Vagina (tissue), 2 donors: ENCODE results near the gene OR4N2. TPM values are rescaled to one million over a fixed set of nuclear protein-coding genes. Genes with fewer than 3 reads are reported as not detected.
"Not testable (repeated sequence)": the region's sequence is repeated elsewhere in the genome, so short reads cannot be mapped to it uniquely, and the experiment has no call there.

Experiments used
- DNase-seq, 2 donors: peaks; one replicate each; pipeline ENCODE4 v3.0.0-alpha.2; 2017; ENCODE audit errors: extremely low spot score in 2 of 2
- H3K27ac ChIP-seq: fragments of 200-600 bp; sonication (generic); one replicate; pipeline ENCODE4 v1.5.1; 2019
- H3K27me3 ChIP-seq: fragments of 200-600 bp; sonication (generic); one replicate; pipeline ENCODE4 v1.5.1; 2019
- H3K36me3 ChIP-seq, 2 donors: fragments of 200-600 bp; sonication (generic); one replicate each; pipeline ENCODE4 v1.5.1; 2017 to 2019
- H3K4me1 ChIP-seq: fragments of 200-600 bp; sonication (generic); one replicate; pipeline ENCODE4 v1.5.1; 2019
- H3K4me3 ChIP-seq, 2 donors: fragments of 200-600 bp; sonication (generic); 1 replicate in 1 of 2; 2 replicates in 1 of 2; pipeline ENCODE4 v1.5.1; 2016 to 2019
- H3K9me3 ChIP-seq: fragments of 200-600 bp; sonication (generic); one replicate; pipeline ENCODE4 v1.5.1; 2019
- POLR2A ChIP-seq, 2 donors: fragments of 450-650 bp; IDR thresholded peaks; one replicate each; pipeline ENCODE4 v1.6.1; 2017; ENCODE audit warnings: antibody characterized with exemption in 2 of 2, mild to moderate bottlenecking in 2 of 2, moderate library complexity in 2 of 2
- POLR2AphosphoS5 ChIP-seq, 2 donors: sonication (generic); formaldehyde crosslinking; IDR thresholded peaks; one replicate each; pipeline ENCODE4 v1.9.0; 2017; ENCODE audit warnings: antibody characterized with exemption in 2 of 2, mild to moderate bottlenecking in 2 of 2, low read depth in 1 of 2; ENCODE audit not compliant: insufficient read depth in 1 of 2
- intact Hi-C: fragments of 100-400 bp; cut with DNase I; formaldehyde crosslinking; loops from one replicate; pipeline ENCODE4 v1.15.1; 2023
- total RNA-seq: library from RNA; depleted of rRNA; stranded (reverse); fragments of >200 nt; gene quantifications from one replicate; pipeline ENCODE4 v1.2.3, GENCODE V29; 2016
- TF ChIP-seq, protein P1 (sequence below), 3 experiments: fragments of 450-650 bp in 2 of 3; fragments of 200-600 bp in 1 of 3; sonication (generic) in 1 of 3; IDR thresholded peaks; one replicate each; pipeline ENCODE4 v1.5.1; 2017 to 2019; ENCODE audit warnings: antibody characterized with exemption in 3 of 3, mild to moderate bottlenecking in 2 of 3, moderate library complexity in 2 of 3

The OR4N2 gene, protein sequence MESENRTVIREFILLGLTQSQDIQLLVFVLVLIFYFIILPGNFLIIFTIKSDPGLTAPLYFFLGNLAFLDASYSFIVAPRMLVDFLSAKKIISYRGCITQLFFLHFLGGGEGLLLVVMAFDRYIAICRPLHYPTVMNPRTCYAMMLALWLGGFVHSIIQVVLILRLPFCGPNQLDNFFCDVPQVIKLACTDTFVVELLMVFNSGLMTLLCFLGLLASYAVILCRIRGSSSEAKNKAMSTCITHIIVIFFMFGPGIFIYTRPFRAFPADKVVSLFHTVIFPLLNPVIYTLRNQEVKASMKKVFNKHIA
- total RNA-seq = not detected

DNA sequence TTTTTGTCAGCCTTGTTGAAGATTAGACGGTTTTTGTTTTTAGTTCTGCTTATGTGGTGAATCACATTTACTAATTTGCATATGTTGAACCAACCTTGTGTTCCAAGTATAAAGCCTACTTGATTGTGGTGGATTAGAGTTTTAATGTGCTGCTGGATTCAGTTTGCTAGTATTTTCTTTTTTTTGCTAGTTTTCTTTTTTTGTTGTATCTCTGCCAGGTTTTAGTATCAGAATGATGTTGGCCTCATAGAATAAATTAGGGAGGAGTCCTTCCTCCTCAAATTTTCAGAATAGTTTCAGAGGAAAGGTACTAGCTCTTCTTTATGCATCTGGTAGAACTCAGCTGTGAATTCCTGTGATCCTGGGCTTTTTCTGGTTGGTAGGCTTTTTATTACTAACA, at the start of gene OR4N2:
Gene OR4N2, plus strand, starts transcription at position 301 of the 400 bp plus-strand sequence. CDS start 23,679 bp downstream, outside the sequence.
- H3K36me3 ChIP-seq, H3K4me1 ChIP-seq, H3K9me3 ChIP-seq, H3K27me3 ChIP-seq, intact Hi-C loops, DNase-seq, H3K4me3 ChIP-seq, H3K27ac ChIP-seq: not testable (repeated sequence)

DNA sequence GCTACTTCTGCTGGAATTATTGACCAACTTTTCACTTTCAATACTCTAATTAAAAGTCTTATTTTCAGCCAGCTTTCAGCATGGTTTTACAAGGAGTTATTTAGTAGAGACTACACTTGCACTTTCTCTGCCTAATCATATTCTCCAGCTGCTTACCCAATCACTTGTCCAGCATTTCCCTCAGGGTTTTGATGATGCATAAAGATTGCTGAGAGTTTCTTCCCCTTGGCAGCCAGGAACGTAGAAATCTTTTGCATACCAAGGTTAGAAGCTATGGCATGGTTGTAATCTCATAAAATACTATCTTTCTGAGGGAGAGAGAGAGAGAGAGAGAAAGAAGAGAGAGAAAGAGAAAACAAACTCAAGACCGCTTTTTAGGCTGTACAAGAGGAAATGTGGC, 49.4 kb upstream of the OR4N2 start:
- no peak for TF ChIP-seq POLR2A (IDR thresholded peaks at IDR 0.05)
- TF ChIP-seq, protein P1, sequence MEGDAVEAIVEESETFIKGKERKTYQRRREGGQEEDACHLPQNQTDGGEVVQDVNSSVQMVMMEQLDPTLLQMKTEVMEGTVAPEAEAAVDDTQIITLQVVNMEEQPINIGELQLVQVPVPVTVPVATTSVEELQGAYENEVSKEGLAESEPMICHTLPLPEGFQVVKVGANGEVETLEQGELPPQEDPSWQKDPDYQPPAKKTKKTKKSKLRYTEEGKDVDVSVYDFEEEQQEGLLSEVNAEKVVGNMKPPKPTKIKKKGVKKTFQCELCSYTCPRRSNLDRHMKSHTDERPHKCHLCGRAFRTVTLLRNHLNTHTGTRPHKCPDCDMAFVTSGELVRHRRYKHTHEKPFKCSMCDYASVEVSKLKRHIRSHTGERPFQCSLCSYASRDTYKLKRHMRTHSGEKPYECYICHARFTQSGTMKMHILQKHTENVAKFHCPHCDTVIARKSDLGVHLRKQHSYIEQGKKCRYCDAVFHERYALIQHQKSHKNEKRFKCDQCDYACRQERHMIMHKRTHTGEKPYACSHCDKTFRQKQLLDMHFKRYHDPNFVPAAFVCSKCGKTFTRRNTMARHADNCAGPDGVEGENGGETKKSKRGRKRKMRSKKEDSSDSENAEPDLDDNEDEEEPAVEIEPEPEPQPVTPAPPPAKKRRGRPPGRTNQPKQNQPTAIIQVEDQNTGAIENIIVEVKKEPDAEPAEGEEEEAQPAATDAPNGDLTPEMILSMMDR (IDR thresholded peaks at IDR 0.05) = no peak
- Histone ChIP-seq H3K4me3 (no peak overlapping the region), H3K9me3 (no peaks in the 10 kb centered on the region), H3K4me1 (no peaks in the 10 kb centered on the region), H3K27ac (no peak overlapping the region), H3K27me3 (no peaks in the 10 kb centered on the region), H3K36me3 (no peaks in the 10 kb centered on the region)
- intact Hi-C loops = no loop called here
- DNase-seq = no peak

DNA sequence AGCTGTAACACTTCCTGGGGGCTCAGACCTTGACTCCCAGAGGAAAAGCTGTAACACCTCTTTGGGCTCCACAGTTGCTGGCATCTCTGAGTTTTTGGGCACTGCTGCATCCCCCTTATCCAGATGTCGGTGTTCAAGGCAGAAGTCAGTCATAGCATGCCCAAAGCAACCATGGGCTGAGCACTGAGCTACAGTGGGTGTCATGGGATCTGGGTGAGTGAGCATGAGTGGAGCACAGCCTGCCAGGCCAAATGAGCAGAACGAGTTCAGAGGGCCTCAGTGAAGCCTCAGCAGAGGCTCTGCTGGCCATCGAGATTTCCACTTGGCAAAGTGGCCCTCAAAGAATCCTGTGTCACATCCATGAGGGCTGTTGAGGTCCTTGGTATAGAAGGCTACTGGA, 32.1 kb upstream of the OR4N2 start:
- not testable (repeated sequence) for H3K27ac ChIP-seq, DNase-seq, H3K27me3 ChIP-seq

DNA sequence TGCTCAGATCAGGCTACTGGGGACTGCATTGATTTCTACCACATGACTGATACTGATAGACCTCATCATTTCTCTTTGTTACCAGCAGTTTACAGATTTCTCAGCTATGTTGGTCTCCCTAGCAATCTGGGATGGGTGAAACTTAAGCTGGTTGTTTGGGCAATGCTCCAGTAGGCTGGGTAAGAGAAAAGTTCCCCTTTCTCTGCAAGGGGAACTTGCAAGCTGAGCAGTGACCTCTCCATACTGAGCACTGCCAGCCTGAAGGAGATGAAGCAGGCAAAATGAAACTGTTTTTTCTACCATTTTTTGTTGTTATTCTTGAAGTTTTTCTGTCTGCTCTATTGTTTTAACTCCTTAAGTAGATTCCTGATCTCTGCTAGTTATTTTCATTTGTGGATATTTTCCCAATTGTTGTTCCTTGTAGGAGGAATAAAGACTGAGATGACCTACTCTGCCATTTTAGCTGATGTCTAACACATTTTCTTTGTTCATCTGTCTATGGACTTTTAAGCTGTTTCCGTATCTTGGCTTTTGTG, 31.6 kb upstream of the OR4N2 start:
- Histone ChIP-seq H3K27ac (no peak overlapping the region), H3K27me3 (no peaks in the 10 kb centered on the region), H3K4me1 (no peaks in the 10 kb centered on the region), H3K4me3 (no peak overlapping the region), H3K36me3 (no peaks in the 10 kb centered on the region), H3K9me3 (no peaks in the 10 kb centered on the region)
- DNase-seq = no peak
- intact Hi-C loops = no loop called here
- TF ChIP-seq POLR2AphosphoS5 (IDR thresholded peaks at IDR 0.05; ENCODE audit: insufficient read depth in 1 of 2, low read depth in 1 of 2) = no peak
- TF ChIP-seq POLR2A (IDR thresholded peaks at IDR 0.05) = no peak
- TF ChIP-seq, protein P1 (IDR thresholded peaks at IDR 0.05) = no peak

More for the DNA sequence above, 32.1 kb upstream of the OR4N2 start:
- H3K4me3 ChIP-seq, H3K4me1 ChIP-seq, intact Hi-C loops, H3K36me3 ChIP-seq, H3K9me3 ChIP-seq: not testable (repeated sequence)

DNA sequence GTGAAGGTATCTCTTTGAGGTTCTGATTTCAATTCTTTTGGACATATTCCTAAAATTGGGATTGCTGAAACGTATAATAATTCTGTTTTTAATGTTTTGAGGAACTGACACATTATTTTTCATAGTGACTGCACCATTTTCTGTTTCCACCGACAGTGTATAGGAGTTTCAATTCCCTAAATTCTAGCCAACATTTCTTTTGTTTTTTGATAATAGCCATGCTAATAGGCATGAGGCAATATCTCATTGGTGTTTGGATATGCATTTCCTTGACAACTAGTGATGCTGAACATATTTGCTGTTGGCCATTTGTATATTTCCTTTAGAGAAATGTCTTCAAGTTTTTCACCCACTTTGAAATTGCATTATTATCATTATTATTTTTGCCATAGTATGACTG, 31.1 kb upstream of the OR4N2 start:
- H3K9me3 ChIP-seq, H3K36me3 ChIP-seq, H3K4me3 ChIP-seq, DNase-seq, intact Hi-C loops, H3K27me3 ChIP-seq, H3K27ac ChIP-seq, H3K4me1 ChIP-seq: not testable (repeated sequence)

DNA sequence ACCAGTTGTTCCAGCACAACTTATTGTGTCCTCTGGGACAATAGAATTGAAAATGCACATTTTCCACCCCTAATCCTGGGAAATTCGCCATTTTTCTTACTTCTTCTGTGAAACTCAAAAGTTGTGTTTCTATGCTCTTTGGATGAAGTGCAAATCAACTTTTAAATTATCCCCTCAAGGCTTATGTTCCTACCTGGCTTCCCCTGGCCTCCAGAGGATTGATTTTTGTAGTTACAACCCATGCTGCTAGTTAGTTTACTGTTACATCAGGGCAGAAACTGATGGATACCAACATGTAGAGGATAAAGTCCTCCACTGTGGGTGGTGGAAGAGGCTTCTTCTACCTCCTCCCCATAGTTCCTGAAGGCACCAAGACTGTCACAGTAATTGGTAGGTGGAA, 30.4 kb upstream of the OR4N2 start, which contains the start of gene OR4M1:
Gene OR4M1, plus strand, starts transcription at position 301 of the 400 bp plus-strand sequence. CDS start 6,819 bp downstream, outside the sequence.
- H3K9me3 ChIP-seq, H3K4me3 ChIP-seq, H3K27me3 ChIP-seq, H3K4me1 ChIP-seq, intact Hi-C loops, DNase-seq, H3K36me3 ChIP-seq, H3K27ac ChIP-seq: not testable (repeated sequence)

DNA sequence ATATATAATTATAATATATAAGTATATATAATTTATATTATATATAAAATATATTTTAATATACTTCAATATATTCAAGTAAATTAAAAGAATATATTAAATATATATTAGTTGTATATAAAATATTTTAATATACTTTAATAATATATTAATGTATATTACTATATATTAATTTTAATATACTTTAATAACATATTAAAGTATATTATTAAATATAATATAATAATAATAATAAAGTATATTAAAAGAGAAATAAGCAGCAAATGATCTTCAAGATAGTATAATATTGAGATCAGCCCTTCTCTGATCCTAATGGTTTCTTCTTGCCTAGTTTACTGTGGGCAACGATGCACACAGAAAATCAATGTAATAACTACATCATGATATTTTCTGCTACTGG, 28.0 kb upstream of the OR4N2 start:
- no peak overlapping the region for H3K27ac ChIP-seq
- H3K27me3 ChIP-seq = no peaks in the 10 kb centered on the region

DNA sequence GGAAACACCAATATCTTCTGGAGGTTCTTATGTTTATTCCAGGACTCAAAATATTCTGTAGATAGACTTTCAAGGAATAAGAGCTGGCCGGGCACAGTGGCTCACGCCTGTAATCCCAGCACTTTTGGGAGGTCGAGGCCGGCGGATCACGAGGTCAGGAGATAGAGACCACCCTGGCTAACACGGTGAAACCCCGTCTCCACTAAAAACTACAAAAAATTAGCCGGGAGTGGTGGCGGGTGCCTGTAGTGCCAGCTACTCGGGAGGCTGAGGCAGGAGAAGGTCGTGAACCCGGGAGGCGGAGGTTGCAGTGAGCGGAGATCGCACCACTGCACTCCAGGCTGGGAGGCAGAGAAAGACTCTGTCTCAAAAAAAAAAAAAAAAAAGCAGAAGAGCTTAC, 17.7 kb upstream of the OR4N2 start:
- H3K9me3 ChIP-seq, H3K27ac ChIP-seq, H3K4me3 ChIP-seq, H3K4me1 ChIP-seq, H3K27me3 ChIP-seq, H3K36me3 ChIP-seq, DNase-seq, intact Hi-C loops: not testable (repeated sequence)

More for the DNA sequence above, 28.0 kb upstream of the OR4N2 start:
- no peak for DNase-seq
- Histone ChIP-seq H3K36me3 (no peaks in the 10 kb centered on the region), H3K9me3 (no peaks in the 10 kb centered on the region), H3K4me3 (no peak overlapping the region), H3K4me1 (no peaks in the 10 kb centered on the region)
- intact Hi-C loops = no loop called here
- no peak for TF ChIP-seq POLR2AphosphoS5 (IDR thresholded peaks at IDR 0.05; ENCODE audit: insufficient read depth in 1 of 2, low read depth in 1 of 2)
- TF ChIP-seq POLR2A (IDR thresholded peaks at IDR 0.05) = no peak
- TF ChIP-seq, protein P1 (IDR thresholded peaks at IDR 0.05) = no peak

DNA sequence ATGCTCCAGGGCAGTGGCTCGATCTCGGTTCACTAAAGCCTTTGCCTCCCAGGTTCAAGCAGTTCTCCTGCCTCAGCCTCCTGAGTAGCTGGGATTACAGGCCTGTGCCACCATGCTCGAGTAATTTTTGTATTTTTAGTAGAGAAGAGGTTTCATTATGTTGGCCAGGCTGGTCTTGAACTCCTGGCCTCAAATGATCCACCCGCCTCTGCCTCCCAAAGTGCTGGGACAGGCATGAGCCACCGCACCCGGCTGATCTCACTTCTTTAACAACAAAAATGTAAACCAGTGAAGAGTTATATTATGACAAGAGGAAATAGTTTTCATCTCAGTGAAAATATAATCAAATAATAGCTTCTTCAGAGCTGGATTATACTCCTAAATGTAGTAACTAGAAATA, 16.3 kb upstream of the OR4N2 start:
- H3K27me3 ChIP-seq, intact Hi-C loops, DNase-seq: not testable (repeated sequence)

DNA sequence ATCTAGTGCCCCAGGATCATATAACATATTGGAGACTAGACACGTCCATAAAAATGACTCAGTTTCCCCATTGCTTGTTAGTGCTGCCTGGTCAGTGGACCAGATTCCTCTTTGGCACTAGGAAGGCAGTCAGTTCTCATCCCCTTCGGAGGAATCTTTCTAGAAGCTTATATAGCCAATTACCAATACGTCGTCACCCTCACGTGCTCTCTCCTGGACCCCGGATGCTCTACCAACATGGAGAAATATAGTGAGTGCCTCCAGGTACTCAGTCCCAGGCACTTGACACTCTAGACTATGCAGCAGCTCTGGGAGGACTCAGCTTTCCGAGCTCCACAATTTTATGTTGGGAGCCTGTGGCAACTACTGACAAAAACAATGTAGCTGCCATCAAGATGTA, 15.4 kb upstream of the OR4N2 start:
- H3K27ac ChIP-seq, H3K27me3 ChIP-seq, H3K36me3 ChIP-seq, H3K9me3 ChIP-seq, DNase-seq, intact Hi-C loops, H3K4me3 ChIP-seq, H3K4me1 ChIP-seq: not testable (repeated sequence)

More for the DNA sequence above, 16.3 kb upstream of the OR4N2 start:
- H3K4me1 ChIP-seq, H3K36me3 ChIP-seq, H3K27ac ChIP-seq, H3K9me3 ChIP-seq, H3K4me3 ChIP-seq: not testable (repeated sequence)
